Measurements from ENCODE around the gene CPNE5.

The CPNE5 gene

GRCh38 chr6:36838896-36839748 lies at the start of gene CPNE5:
Gene CPNE5 (minus strand): TSS chr6:36839444. CDS start chr6:36839377, 67 bp downstream.
- no peak for DNase-seq

GRCh38 chr6:36888115-36888643 lies 48.9 kb upstream of the CPNE5 start:
- no peak for DNase-seq

GRCh38 chr6:36886950-36887618 lies 47.8 kb upstream of the CPNE5 start:
- no peak for DNase-seq

- DNase-seq: peak; percentile 97
Measured at GRCh38 chr6:36885461-36886401, 46.5 kb upstream of the CPNE5 start, which contains the start of gene C6orf89. Gene C6orf89 (plus strand): TSS chr6:36885952. CDS start chr6:36899445, 13,493 bp downstream.

GRCh38 chr6:36884610-36885009 lies 45.4 kb upstream of the CPNE5 start:
- DNase-seq: no peak

GRCh38 chr6:36875250-36875633 lies 36.0 kb upstream of the CPNE5 start:
- no peak for DNase-seq

- peak; percentile 82 for DNase-seq
Measured at GRCh38 chr6:36874443-36875249, 35.4 kb upstream of the CPNE5 start, which contains the start of gene PPIL1. Gene PPIL1 (minus strand): TSS chr6:36874803. CDS start chr6:36874772, 31 bp downstream.

GRCh38 chr6:36873612-36874442 lies 34.6 kb upstream of the CPNE5 start:
- no peak for DNase-seq

GRCh38 chr6:36873115-36873514 lies 33.9 kb upstream of the CPNE5 start:
- no peak for DNase-seq

GRCh38 chr6:36871686-36872085 lies 32.4 kb upstream of the CPNE5 start:
- DNase-seq: no peak

- no peak for DNase-seq
Measured at GRCh38 chr6:36867471-36868224, 28.4 kb upstream of the CPNE5 start.

- DNase-seq: no peak
Measured at GRCh38 chr6:36865835-36866234, 26.6 kb upstream of the CPNE5 start.

GRCh38 chr6:36863670-36864540 lies 24.7 kb upstream of the CPNE5 start:
- no peak for DNase-seq

GRCh38 chr6:36862848-36863382 lies 23.7 kb upstream of the CPNE5 start:
- no peak for DNase-seq

GRCh38 chr6:36862164-36862847 lies 23.1 kb upstream of the CPNE5 start:
- DNase-seq: no peak

- DNase-seq: no peak
Measured at GRCh38 chr6:36860126-36860525, 20.9 kb upstream of the CPNE5 start.

GRCh38 chr6:36858407-36858981 lies 19.2 kb upstream of the CPNE5 start:
- DNase-seq: no peak

GRCh38 chr6:36857325-36857724 lies 18.1 kb upstream of the CPNE5 start:
- DNase-seq: no peak
